Kidney epithelial cell (primary cell): ENCODE measurements around the gene LRRC2. TPM values are rescaled to one million over a fixed set of nuclear protein-coding genes. Genes with fewer than 3 reads are reported as not detected.
A peak's percentile ranks its signal among the peaks of the same experiment; 100 is the strongest.

Source experiments
- DNase-seq: peaks from one replicate; pipeline ENCODE4 v3.0.0-alpha.2; 2010; ENCODE audit warnings: low read depth
- H3K27me3 ChIP-seq: 2 replicates; pipeline ENCODE4 v1.6.0; 2011; ENCODE audit warnings: low read length; ENCODE audit not compliant: control insufficient read depth, insufficient read depth
- H3K36me3 ChIP-seq: 2 replicates; pipeline ENCODE4 v1.5.1; 2011; ENCODE audit warnings: low read length; ENCODE audit not compliant: control insufficient read depth, insufficient read depth
- H3K4me3 ChIP-seq: 2 replicates; pipeline ENCODE4 v1.5.1; 2011; ENCODE audit warnings: low read depth, mild to moderate bottlenecking, control low read depth, low read length
- CTCF ChIP-seq: IDR thresholded peaks from 2 replicates; pipeline ENCODE4 v1.5.1; 2011; ENCODE audit warnings: mild to moderate bottlenecking, moderate library complexity, low read length, control low read depth, inconsistent platforms; ENCODE audit not compliant: insufficient read depth, poor library complexity, severe bottlenecking
- total RNA-seq: library from RNA; depleted of rRNA; stranded (reverse); fragments of >200 nt; gene quantifications from 2 replicates; pipeline ENCODE4 v1.2.3, GENCODE V29; 2015

The LRRC2 gene
- total RNA-seq, 1 donor from 2014 or later = 0.29 TPM

GRCh38 chr3:46586738-46587246 is 20.7 kb upstream of the LRRC2 start:
- Histone ChIP-seq H3K27me3 (no peaks in the 10 kb centered on the region), H3K36me3 (no peaks in the 10 kb centered on the region), H3K4me3 (no peak overlapping the region)
- DNase-seq = no peak
- no peak for TF ChIP-seq CTCF

DNA sequence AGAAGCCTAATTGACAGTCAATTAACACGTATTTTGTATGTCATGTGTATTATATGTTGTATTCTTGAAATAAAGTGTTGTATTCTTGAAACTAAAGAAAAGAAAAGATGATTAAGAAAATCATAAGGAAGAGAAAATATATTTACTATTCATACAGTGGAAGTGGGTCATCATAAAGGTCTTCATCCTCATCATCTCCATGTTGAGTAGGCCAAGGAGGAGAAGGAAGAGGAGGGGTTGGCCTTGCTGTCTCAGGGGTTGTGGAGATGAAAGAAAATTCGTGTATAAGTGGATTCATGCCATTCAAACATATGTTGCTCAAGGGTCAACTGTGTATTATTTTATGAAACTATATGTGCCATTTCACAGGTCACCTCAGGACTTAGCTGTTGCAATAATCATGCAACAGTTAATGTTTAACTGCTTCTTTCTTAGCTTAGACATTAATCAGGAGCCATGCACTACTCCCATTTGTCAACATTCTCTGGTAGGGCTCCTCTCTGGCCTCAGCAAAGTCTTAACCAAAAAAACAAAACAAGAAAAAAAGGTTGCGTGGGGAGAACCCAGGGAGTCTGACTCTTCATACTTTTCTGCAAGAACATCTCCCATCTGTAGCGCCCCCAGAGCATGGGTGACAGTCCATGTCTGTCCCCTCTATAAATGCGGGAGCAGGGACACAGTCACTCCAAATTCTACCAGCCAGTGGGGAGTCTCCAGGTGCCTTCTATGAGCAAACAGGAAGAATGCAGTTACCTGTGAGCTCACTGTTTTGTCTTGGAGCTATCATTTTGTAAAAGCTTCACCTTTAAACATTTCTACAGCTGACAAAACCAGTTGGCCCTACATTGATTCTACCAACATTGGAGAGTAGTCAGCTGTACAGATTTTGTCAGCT is 19.9 kb upstream of the LRRC2 start:
- Histone ChIP-seq H3K4me3 (no peak overlapping the region), H3K27me3 (no peaks in the 10 kb centered on the region), H3K36me3 (no peaks in the 10 kb centered on the region)
- peak; percentile 38 for DNase-seq
- no peak for TF ChIP-seq CTCF

DNA sequence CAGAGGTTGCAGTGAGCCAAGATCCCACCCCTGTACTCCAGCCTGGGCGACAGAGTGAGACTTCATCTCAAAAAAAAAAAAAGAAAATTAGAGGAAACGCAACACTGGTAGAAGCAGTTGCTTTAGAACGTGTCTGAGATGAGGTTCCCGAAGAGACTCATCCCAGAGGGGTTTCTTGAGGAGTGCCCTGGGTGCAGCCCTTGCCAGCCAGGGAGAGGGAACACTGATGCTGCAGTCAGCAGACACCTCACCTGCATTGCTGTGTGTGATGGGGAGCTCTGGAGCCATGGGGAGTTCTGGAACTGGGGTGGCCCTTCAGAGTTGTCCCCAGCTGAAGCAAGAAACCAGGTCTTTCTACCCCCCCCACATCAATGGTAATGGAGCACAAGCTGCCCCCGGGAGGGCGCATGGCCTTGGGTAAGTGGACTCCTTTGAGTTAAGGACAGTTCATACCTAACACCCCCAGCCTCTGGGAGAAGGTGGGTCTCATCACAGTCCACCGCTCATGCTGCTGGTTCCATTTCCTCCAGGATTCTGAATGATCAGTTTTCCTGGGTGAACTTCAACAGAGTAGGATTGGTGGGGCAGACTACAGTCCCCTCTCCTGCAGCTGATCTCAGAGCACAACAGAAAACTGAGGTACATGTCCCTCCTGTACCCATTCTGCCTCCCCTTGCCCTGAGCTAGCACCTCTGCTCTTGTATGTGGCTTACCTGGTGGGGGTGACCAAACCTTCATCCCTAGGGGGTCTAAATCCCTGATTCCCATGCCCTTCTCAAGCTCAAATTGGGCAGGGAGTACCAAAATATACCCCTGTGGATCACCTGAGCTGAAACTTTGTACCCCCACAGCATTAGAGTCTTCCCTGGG is 18.7 kb upstream of the LRRC2 start:
- no peak for DNase-seq
- Histone ChIP-seq H3K4me3 (no peak overlapping the region), H3K27me3 (no peaks in the 10 kb centered on the region), H3K36me3 (no peaks in the 10 kb centered on the region)
- TF ChIP-seq CTCF = no peak

DNA sequence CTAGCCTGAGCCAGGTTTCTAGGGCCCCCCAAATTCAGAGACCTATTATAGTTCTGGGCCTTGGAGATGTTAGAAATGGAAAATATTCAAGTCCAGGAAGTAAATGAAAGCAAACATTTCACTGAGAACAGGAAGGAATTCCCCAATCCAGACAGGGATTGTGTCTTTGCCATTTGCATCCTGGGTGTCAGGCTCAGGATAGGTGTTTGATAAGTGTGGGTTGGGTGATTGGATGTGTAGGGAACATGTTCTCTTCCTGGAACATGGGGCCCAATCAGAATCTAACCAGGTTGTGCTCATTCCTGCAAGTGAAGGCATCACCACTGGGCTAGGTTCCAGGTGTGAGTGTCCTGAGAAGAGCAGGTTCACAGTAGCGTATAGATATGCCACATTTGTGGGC is 14.6 kb upstream of the LRRC2 start:
- H3K4me3 ChIP-seq = no peak overlapping the region
- peaks cover 3% of the 10 kb centered on the region for H3K27me3 ChIP-seq
- no peak for DNase-seq
- H3K36me3 ChIP-seq = no peaks in the 10 kb centered on the region
- TF ChIP-seq CTCF = no peak

- no peak overlapping the region for H3K4me3 ChIP-seq
- no peaks in the 10 kb centered on the region for H3K36me3 ChIP-seq
- no peak for TF ChIP-seq CTCF
- peaks cover 3% of the 10 kb centered on the region for H3K27me3 ChIP-seq
- DNase-seq = no peak
These were observed 13.7 kb upstream of the LRRC2 start for GRCh38 chr3:46579756-46580286.
